GM08714 (cell line): ENCODE results near the gene SLC11A2.

Experiments used
- H3K4me3 ChIP-seq: fragments of 200-500 bp; sonication (Bioruptor generic); 2 replicates; pipeline ENCODE4 v1.5.1; 2014; ENCODE audit warnings: mild to moderate bottlenecking, low read length, inconsistent platforms
- ZNF274 ChIP-seq: IDR thresholded peaks from 2 replicates; pipeline ENCODE4 v1.6.1; 2012; ENCODE audit warnings: mild to moderate bottlenecking, low read depth, low read length

The SLC11A2 gene

DNA sequence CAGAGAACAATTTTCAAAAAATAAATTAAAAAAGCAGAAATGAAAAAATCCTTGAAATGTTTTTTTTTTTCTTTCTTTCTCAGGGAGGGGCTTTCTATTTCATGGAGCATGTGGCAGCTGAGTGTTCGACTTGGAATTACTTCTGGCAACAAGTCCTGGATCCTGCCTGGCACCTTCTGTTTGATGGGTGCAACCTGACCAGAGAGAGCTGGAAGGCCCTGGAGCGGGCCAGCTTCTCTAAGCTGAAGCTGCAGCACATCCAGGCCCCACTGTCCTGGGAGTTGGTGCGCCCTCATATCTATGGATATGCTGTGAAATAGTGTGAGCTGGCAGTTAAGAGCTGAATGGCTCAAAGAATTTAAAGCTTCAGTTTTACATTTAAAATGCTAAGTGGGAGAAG, 96.4 kb downstream of the SLC11A2 start:
- H3K4me3 ChIP-seq = no peak overlapping the region
- TF ChIP-seq ZNF274 = no peak
